Prostate gland (tissue), 2 donors: ENCODE data around the gene AGPAT1. TPM values are rescaled to one million over a fixed set of nuclear protein-coding genes. Genes with fewer than 3 reads are reported as not detected.
"Not testable (repeated sequence)": the region's sequence is repeated elsewhere in the genome, so short reads cannot be mapped to it uniquely, and the experiment has no call there.

Experiments used
- DNase-seq: peaks from one replicate; pipeline ENCODE4 v3.0.0-alpha.2; 2019; ENCODE audit warnings: low spot score
- H3K27ac ChIP-seq, 2 donors: fragments of 200-600 bp; sonication (generic); 2 replicates each; pipeline ENCODE4 v1.5.1; 2017 to 2019
- H3K27me3 ChIP-seq: fragments of 200-600 bp; sonication (generic); replicated peaks from 2 replicates; pipeline ENCODE4 v1.5.1; 2019; ENCODE audit not compliant: insufficient read depth
- H3K36me3 ChIP-seq, 2 donors: fragments of 200-600 bp; sonication (generic); 1 replicate in 1 of 2; 2 replicates in 1 of 2; pipeline versions ENCODE4 v1.5.1 to v1.8.1; 2017 to 2019
- H3K4me1 ChIP-seq: fragments of 200-600 bp; sonication (generic); replicated peaks from 2 replicates; pipeline ENCODE4 v1.5.1; 2019
- H3K4me3 ChIP-seq, 2 donors: fragments of 200-600 bp; sonication (generic); 2 replicates each; pipeline ENCODE4 v1.5.1; 2017 to 2019
- H3K9me3 ChIP-seq: fragments of 200-600 bp; sonication (generic); 2 replicates; pipeline ENCODE4 v1.5.1; 2017
- CTCF ChIP-seq, 4 experiments: fragments of 200-600 bp in 2 of 4; fragments of 450-650 bp in 2 of 4; sonication (generic) in 2 of 4; IDR thresholded peaks; 1 replicate in 3 of 4; 2 replicates in 1 of 4; pipeline ENCODE4 v1.5.1; 2016 to 2019; ENCODE audit warnings: antibody characterized with exemption in 4 of 4, mild to moderate bottlenecking in 2 of 4, moderate library complexity in 2 of 4
- POLR2A ChIP-seq: fragments of 450-650 bp; IDR thresholded peaks from one replicate; pipeline ENCODE4 v1.6.1; 2016; ENCODE audit warnings: antibody characterized with exemption, mild to moderate bottlenecking
- POLR2AphosphoS5 ChIP-seq: sonication (generic); formaldehyde crosslinking; IDR thresholded peaks from one replicate; pipeline ENCODE4 v1.6.1; 2017; ENCODE audit warnings: antibody characterized with exemption
- WGBS: methylation state at CpG from one replicate; pipeline ENCODE4 v1.1.5; 2018; 5-methylcytosine and 5-hydroxymethylcytosine counted together
- intact Hi-C: fragments of 100-400 bp; cut with DNase I; formaldehyde crosslinking; loops from one replicate; pipeline ENCODE4 v1.14.2; 2022
- total RNA-seq, 2 donors: library from RNA; depleted of rRNA; stranded (reverse); fragments of >200 nt; gene quantifications; one replicate each; pipeline ENCODE4 v1.1.0, GENCODE V29; 2016

AGPAT1 gene
- total RNA-seq, 2 donors from 2014 or later, result 52.6 to 113 TPM

DNA sequence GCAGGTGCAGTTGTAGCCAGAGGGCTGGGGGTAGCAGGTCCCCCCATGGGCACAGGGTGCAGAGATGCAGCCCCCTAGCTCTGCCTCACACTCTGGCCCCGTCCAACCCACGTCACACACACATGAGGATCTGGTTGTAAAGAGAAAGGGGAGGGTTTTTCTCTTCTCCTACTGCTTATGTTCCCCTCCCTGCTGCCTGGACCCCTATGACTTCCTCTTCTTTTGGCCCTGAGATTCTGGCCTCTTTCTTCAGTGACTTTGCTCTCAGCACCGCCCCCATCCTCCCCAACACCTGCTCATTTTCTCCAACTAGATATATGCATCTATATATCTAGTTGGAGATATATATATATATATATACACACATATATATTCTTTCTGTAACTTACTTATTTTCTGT lies 38.2 kb upstream of the AGPAT1 start:
- no peak for DNase-seq
- intact Hi-C loops, result no loop called here

DNA sequence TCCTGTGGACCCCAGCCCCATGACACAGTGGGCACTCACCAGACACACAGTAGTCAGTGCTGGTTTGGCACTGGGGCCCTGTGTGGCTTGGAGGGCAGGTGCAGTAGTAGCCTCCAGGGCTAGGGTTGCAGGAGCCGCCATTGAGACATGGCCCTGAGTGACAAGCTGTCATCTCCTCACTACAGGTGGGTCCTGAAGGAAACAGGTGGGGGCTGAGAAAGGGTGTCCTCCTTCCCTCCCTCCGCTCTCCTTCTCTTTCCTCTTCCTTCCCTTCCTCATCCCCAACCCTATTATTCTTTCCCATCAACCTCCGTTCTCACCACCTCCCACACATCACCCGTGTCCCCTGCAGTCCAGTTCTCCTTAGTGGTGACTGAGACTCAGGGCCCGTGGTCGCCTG lies 37.8 kb upstream of the AGPAT1 start:
- Histone ChIP-seq H3K27me3 (no peaks in the 10 kb centered on the region), H3K4me1 (no peaks in the 10 kb centered on the region), H3K27ac (no peak overlapping the region), H3K9me3 (no peaks in the 10 kb centered on the region), H3K4me3 (no peak overlapping the region), H3K36me3 (no peaks in the 10 kb centered on the region)
- TF ChIP-seq POLR2A (no peak), CTCF (IDR thresholded peaks at IDR 0.05) (no peak), POLR2AphosphoS5 (no peak)
- DNase-seq, result no peak
- WGBS, result 85% methylated on average over 6 of the region's 6 CpGs
- intact Hi-C loops, result no loop called here

More for the DNA sequence above, 38.2 kb upstream of the AGPAT1 start:
- Histone ChIP-seq H3K27me3 (no peaks in the 10 kb centered on the region), H3K4me1 (no peaks in the 10 kb centered on the region), H3K9me3 (no peaks in the 10 kb centered on the region), H3K4me3 (no peak overlapping the region), H3K27ac (no peak overlapping the region), H3K36me3 (no peaks in the 10 kb centered on the region)
- 82% methylated on average over 3 of the region's 3 CpGs for WGBS
- no peak for TF ChIP-seq CTCF (IDR thresholded peaks at IDR 0.05)
- TF ChIP-seq POLR2AphosphoS5, result no peak
- no peak for TF ChIP-seq POLR2A

DNA sequence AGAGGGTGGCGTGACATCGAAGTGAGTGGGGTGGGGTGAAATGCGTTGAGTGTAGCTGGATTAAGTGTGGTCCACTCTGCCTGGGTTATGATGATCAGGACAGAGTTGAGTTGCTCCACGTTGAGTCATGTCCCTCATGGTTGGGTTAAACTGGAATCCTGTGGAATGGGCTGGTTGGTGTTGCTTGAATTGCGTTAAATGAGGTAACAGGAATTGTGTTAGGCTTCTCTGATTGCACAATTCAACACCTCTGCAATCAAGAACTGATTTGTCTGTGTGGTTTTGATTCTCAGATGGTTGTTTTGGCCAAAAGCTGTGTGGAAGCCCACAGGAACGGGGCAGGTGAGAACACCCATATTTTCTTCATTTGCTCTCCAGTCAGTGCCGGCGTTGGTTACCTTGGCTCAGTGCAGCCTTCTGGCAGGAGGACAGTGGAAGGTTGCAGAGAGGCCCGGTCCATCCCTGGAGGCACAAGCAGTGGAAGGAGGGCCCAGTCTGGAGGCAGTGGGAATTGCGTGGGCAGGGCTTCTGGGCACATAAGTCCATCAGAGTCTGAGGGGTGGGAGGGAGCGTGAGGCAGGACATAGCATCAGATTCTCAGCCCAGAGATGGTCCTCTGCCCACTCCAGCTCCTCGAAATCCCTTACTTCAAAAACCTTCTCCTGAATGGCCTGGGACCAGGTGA lies 36.3 kb upstream of the AGPAT1 start:
- Histone ChIP-seq H3K4me3 (no peak overlapping the region), H3K27ac (no peak overlapping the region)
- WGBS, result 81% methylated on average over 12 of the region's 12 CpGs

DNA sequence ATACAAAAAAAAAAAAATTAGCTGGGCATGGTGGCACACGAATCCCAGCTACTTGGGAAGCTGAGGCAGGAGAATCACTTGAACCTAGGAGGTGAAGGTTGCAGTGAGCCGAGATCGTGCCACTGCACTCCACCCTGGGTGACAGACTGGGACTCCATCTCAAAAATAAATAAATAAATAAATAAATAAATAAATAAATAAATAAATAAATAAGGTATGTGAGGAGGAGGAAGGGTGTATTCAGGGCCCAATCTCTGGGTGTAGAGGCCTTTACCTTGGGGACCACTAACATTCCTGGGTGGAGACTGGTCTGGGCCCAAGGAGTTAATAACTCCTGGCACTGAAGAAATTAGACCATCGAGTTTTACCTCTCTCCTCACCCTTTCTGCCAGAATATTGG lies 35.5 kb upstream of the AGPAT1 start:
- H3K4me1 ChIP-seq, H3K27ac ChIP-seq, H3K9me3 ChIP-seq, DNase-seq, H3K4me3 ChIP-seq, intact Hi-C loops, H3K36me3 ChIP-seq, H3K27me3 ChIP-seq: not testable (repeated sequence)
- WGBS, result 83% methylated on average over 4 of the region's 4 CpGs

More for the DNA sequence above, 36.3 kb upstream of the AGPAT1 start:
- no peak for DNase-seq
- intact Hi-C loops, result no loop called here
- H3K4me1 ChIP-seq, result no peaks in the 10 kb centered on the region
- no peaks in the 10 kb centered on the region for H3K36me3 ChIP-seq
- no peaks in the 10 kb centered on the region for H3K9me3 ChIP-seq
- TF ChIP-seq CTCF (IDR thresholded peaks at IDR 0.05) (no peak), POLR2A (no peak), POLR2AphosphoS5 (no peak)
- no peaks in the 10 kb centered on the region for H3K27me3 ChIP-seq

- H3K4me3 ChIP-seq, result no peak overlapping the region
- intact Hi-C loops, result no loop called here
- no peak for TF ChIP-seq POLR2AphosphoS5
- TF ChIP-seq POLR2A, result no peak
- TF ChIP-seq CTCF (IDR thresholded peaks at IDR 0.05), result no peak
- no peaks in the 10 kb centered on the region for H3K27me3 ChIP-seq
- DNase-seq, result no peak
- no peak overlapping the region for H3K27ac ChIP-seq
- no peaks in the 10 kb centered on the region for H3K9me3 ChIP-seq
- H3K36me3 ChIP-seq, result no peaks in the 10 kb centered on the region
- no peaks in the 10 kb centered on the region for H3K4me1 ChIP-seq
- 88% methylated on average over 5 of the region's 5 CpGs for WGBS
These were observed 34.3 kb upstream of the AGPAT1 start for GRCh38 chr6:32210191-32210601.
